ENCODE results near the gene TAS2R50. TPM values are rescaled to one million over a fixed set of nuclear protein-coding genes. Genes with fewer than 3 reads are reported as not detected.
A peak's percentile ranks its signal among the peaks of the same experiment; 100 is the strongest.

Gene TAS2R50
- total RNA-seq, 2 experiments from 2014 or later, result 0.63 TPM; not detected in 1

DNA sequence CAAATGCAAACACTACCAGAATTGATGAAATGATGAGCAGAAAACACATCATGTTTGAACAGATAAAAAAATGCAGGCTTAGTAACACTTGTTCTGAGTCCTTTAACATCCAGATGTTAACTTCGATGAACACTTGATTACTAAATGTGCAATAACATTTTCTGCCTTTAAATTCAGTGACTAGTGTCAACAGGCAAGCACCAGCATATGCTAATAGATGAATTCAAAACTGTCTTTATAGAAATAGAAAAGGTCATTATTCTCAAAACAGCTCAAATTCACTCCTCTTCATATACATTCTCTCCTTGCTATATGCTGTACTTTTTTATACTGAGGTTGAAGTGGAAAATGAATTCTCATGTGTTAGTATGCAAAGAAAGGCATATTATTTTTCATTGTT is 35.8 kb upstream of the TAS2R50 start, which contains the start of gene TAS2R19:
TSS of gene TAS2R19 (minus strand) at position 101 of the 400 bp plus-strand sequence. CDS start at position 52, 49 bp downstream.
- ATAC-seq (no peak), DNase-seq (no peak)
- no peak within 1 kb of the TSS for H3K27ac Mint-ChIP-seq
- H3K36me3 Mint-ChIP-seq (ENCODE audit: low read depth), result peaks cover 27% of the 10 kb centered on the region
- CTCF ChIA-PET, result no interaction called here
- no peaks in the 10 kb centered on the region for H3K4me1 Mint-ChIP-seq (ENCODE audit: low read depth)
- peaks cover 5% of the 10 kb centered on the region for H3K9me3 Mint-ChIP-seq
- H3K27me3 Mint-ChIP-seq, result no peaks in the 10 kb centered on the region
- no peak within 1 kb of the TSS for H3K4me3 Mint-ChIP-seq
- intact Hi-C loops (cut with micrococcal nuclease), result no loop called here
- TF ChIP-seq, protein P1, sequence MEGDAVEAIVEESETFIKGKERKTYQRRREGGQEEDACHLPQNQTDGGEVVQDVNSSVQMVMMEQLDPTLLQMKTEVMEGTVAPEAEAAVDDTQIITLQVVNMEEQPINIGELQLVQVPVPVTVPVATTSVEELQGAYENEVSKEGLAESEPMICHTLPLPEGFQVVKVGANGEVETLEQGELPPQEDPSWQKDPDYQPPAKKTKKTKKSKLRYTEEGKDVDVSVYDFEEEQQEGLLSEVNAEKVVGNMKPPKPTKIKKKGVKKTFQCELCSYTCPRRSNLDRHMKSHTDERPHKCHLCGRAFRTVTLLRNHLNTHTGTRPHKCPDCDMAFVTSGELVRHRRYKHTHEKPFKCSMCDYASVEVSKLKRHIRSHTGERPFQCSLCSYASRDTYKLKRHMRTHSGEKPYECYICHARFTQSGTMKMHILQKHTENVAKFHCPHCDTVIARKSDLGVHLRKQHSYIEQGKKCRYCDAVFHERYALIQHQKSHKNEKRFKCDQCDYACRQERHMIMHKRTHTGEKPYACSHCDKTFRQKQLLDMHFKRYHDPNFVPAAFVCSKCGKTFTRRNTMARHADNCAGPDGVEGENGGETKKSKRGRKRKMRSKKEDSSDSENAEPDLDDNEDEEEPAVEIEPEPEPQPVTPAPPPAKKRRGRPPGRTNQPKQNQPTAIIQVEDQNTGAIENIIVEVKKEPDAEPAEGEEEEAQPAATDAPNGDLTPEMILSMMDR (IDR thresholded peaks at IDR 0.05), result no peak
- POLR2A ChIA-PET, result no interaction called here

DNA sequence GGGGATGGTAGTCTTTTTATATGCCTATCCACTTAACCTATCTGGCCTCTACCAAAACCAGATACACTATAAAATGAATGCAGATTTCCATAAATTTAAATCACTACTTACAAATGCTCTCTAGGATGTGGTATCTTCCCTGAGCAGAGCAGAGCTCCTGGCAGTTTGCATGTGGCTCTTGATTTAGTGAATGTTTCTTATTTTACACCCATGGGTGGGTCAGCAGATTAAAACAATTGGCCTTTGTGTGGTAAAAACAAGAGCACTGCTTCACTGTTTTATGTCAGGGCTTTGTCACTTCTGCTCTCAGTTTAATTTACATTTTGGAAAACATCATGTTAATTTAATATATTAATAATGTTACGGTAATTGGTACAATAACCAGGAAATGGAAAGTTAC is 30.2 kb upstream of the TAS2R50 start:
- no peak overlapping the region for H3K27ac Mint-ChIP-seq
- ChIA-PET POLR2A (interaction anchor here (0.6 kb wide), 1 partner anchor 80 kb away, joined by 3 read pairs; no protein-coding TSS in a partner anchor), CTCF (no interaction called here)
- peaks cover 12% of the 10 kb centered on the region for H3K36me3 Mint-ChIP-seq (ENCODE audit: low read depth)
- no peak for DNase-seq
- no peak for ATAC-seq
- peaks cover 6% of the 10 kb centered on the region for H3K4me1 Mint-ChIP-seq (ENCODE audit: low read depth)
- H3K4me3 Mint-ChIP-seq, result no peak overlapping the region
- H3K27me3 Mint-ChIP-seq, result no peaks in the 10 kb centered on the region
- intact Hi-C loops (cut with micrococcal nuclease), result no loop called here
- TF ChIP-seq, protein P1 (IDR thresholded peaks at IDR 0.05), result no peak
- H3K9me3 Mint-ChIP-seq, result no peaks in the 10 kb centered on the region

DNA sequence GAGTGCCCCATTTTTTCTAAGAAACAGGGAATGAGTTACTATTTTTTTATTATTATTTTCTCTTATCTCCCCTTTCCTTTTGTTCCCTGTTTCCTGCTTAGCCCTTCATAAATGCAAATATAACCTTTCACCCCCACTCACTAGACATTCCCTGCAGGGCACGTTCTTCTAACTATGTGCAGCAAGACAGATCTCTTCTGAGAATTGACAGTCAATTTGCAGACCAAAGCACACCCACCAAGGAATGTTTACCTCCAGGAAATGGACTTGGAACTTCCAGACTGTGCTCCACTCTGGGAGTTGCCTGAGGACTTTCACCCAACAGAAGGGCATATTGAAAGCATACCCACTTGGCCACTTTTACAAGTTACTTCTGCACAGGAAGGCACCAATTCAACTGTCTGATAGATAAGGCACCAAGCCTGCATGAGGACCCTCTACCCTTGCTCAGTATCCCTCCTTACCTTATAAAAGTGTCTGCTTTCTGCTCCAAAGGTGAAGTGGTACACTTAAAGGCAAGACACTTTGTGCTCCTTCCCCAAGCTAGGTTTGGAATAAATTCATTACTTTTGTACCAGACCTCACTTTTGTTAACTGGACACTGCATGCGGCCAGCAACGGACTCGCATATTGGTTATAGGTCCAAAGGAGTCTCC is 29.2 kb upstream of the TAS2R50 start:
- no peak for ATAC-seq
- H3K36me3 Mint-ChIP-seq (ENCODE audit: low read depth), result peaks cover 11% of the 10 kb centered on the region
- H3K27ac Mint-ChIP-seq, result no peak overlapping the region
- H3K27me3 Mint-ChIP-seq, result no peaks in the 10 kb centered on the region
- POLR2A ChIA-PET, result no interaction called here
- no peak overlapping the region for H3K4me3 Mint-ChIP-seq
- intact Hi-C loops (cut with micrococcal nuclease), result loop anchor here (2.0 kb wide), 1 partner anchor 53 kb away; no protein-coding TSS in a partner anchor
- no peaks in the 10 kb centered on the region for H3K9me3 Mint-ChIP-seq
- TF ChIP-seq, protein P1 (IDR thresholded peaks at IDR 0.05), result no peak
- CTCF ChIA-PET, result no interaction called here
- no peak for DNase-seq
- H3K4me1 Mint-ChIP-seq (ENCODE audit: low read depth), result peaks cover 6% of the 10 kb centered on the region

DNA sequence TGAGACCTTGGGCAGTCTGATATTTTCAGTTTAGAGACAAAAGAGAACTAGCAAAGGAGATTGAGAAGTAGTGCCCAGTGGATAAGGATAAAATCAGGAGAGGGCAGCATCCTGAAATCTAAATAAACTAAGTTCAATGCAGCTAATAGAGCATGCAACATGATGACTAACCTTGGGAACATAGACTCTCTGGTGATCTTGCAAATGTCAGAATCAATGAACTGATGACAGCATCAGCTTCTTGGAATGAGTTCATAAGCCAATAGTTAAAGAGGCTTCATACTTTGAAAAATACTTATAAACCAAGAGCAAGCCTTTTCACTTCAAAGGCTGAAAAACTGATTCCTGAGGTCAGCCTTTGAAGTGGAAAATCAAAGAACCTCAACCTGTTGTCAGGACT is 27.5 kb upstream of the TAS2R50 start:
- H3K4me3 Mint-ChIP-seq, result no peak overlapping the region
- H3K9me3 Mint-ChIP-seq, result no peaks in the 10 kb centered on the region
- H3K27me3 Mint-ChIP-seq, result no peaks in the 10 kb centered on the region
- H3K4me1 Mint-ChIP-seq (ENCODE audit: low read depth), result peaks cover 6% of the 10 kb centered on the region
- intact Hi-C loops (cut with micrococcal nuclease), result loop anchor here (2.0 kb wide), 1 partner anchor 55 kb away; no protein-coding TSS in a partner anchor
- ATAC-seq (peak; percentile 34), DNase-seq (no peak)
- H3K36me3 Mint-ChIP-seq (ENCODE audit: low read depth), result peaks cover 10% of the 10 kb centered on the region
- TF ChIP-seq, protein P1 (IDR thresholded peaks at IDR 0.05), result no peak
- no peak overlapping the region for H3K27ac Mint-ChIP-seq
- POLR2A ChIA-PET, result no interaction called here
- CTCF ChIA-PET, result no interaction called here

DNA sequence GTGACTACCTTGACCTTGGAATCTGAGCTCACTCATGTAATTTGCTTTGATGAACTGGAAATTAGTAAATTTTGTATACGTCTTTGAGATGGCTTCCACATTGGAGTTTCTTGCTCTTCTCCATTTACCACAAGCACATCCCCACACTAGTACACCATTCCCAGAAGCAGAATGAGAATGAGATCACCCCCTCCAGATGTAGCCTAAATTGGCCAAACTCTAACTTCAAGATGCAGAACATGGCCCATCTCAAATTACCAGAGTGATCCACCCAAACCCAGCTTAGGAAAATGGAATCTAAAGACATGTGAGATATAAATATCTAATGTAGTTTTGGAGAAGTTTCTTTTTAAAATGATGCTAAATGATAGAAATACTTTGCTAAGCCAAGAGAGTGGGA is 20.9 kb upstream of the TAS2R50 start:
- Mint-ChIP-seq H3K4me3 (no peak overlapping the region), H3K9me3 (no peaks in the 10 kb centered on the region), H3K27ac (no peak overlapping the region), H3K27me3 (no peaks in the 10 kb centered on the region), H3K36me3 (ENCODE audit: low read depth) (peaks cover 8% of the 10 kb centered on the region), H3K4me1 (ENCODE audit: low read depth) (no peaks in the 10 kb centered on the region)
- TF ChIP-seq, protein P1 (IDR thresholded peaks at IDR 0.05), result no peak
- no peak for ATAC-seq
- no peak for DNase-seq
- intact Hi-C loops (cut with micrococcal nuclease), result no loop called here
- POLR2A ChIA-PET, result interaction anchor here (0.6 kb wide), 1 partner anchor 1018 kb away, joined by 3 read pairs; no protein-coding TSS in a partner anchor
- CTCF ChIA-PET, result no interaction called here
